ENCODE data around the gene AFF4. TPM values are rescaled to one million over a fixed set of nuclear protein-coding genes. Genes with fewer than 3 reads are reported as not detected.

Gene AFF4
- total RNA-seq, 3 donors from 2014 or later (not counting 1 experiment from before 2014, with no cell fraction given), result 87.5 to 98.1 (median 90.8) TPM

GRCh38 chr5:132915681-132916080 is 47.8 kb downstream of the AFF4 start:
- Mint-ChIP-seq H3K27ac (peak overlapping the region in 1 of 2 donors; percentile 33), H3K27me3 (ENCODE audit: low read depth in 2 of 2) (no peaks in the 10 kb centered on the region), H3K36me3 (peaks cover 6% of the 10 kb centered on the region), H3K9me3 (no peaks in the 10 kb centered on the region), H3K4me3 (no peak overlapping the region), H3K4me1 (peaks cover 9 to 12% of the 10 kb centered on the region in 2 donors)
- Histone ChIP-seq H3K27ac (ENCODE audit: low read length) (no peak overlapping the region), H3K4me3 (ENCODE audit: low read length) (no peak overlapping the region), H3K27me3 (ENCODE audit: control insufficient read depth, insufficient read depth, low read length) (no peaks in the 10 kb centered on the region), H3K9me3 (ENCODE audit: control insufficient read depth, insufficient read depth, low read length) (no peaks in the 10 kb centered on the region), H3K4me1 (ENCODE audit: control insufficient read depth, insufficient read depth, low read length) (no peaks in the 10 kb centered on the region), H3K36me3 (ENCODE audit: control insufficient read depth, insufficient read depth, low read length) (peaks cover 21% of the 10 kb centered on the region)
- no peak for TF ChIP-seq CTCF (IDR thresholded peaks at IDR 0.05)
- intact Hi-C loops (cut with micrococcal nuclease), result no loop called here
- DNase-seq, result no peak
- WGBS (ENCODE audit: insufficient coverage), result 92% methylated on average over 5 of the region's 5 CpGs
- ATAC-seq, result no peak

GRCh38 chr5:132909702-132910101 is 53.7 kb downstream of the AFF4 start:
- H3K36me3 Mint-ChIP-seq, result peaks cover 6% of the 10 kb centered on the region
- DNase-seq, result no peak
- TF ChIP-seq CTCF (IDR thresholded peaks at IDR 0.05), result no peak
- ATAC-seq, result no peak
- no peaks in the 10 kb centered on the region for H3K9me3 Mint-ChIP-seq
- H3K4me3 Mint-ChIP-seq, result no peak overlapping the region
- no peaks in the 10 kb centered on the region for H3K27me3 Mint-ChIP-seq (ENCODE audit: low read depth in 2 of 2)
- H3K27ac Mint-ChIP-seq, result no peak overlapping the region
- H3K4me1 Mint-ChIP-seq, result peaks cover 24 to 28% of the 10 kb centered on the region in 2 donors
- no CpG with 5 or more reads among the region's 1 CpG for WGBS (ENCODE audit: insufficient coverage)
- Histone ChIP-seq H3K4me3 (ENCODE audit: low read length) (no peak overlapping the region), H3K36me3 (ENCODE audit: control insufficient read depth, insufficient read depth, low read length) (peaks cover 22% of the 10 kb centered on the region), H3K9me3 (ENCODE audit: control insufficient read depth, insufficient read depth, low read length) (no peaks in the 10 kb centered on the region), H3K27me3 (ENCODE audit: control insufficient read depth, insufficient read depth, low read length) (no peaks in the 10 kb centered on the region), H3K27ac (ENCODE audit: low read length) (no peak overlapping the region), H3K4me1 (ENCODE audit: control insufficient read depth, insufficient read depth, low read length) (no peaks in the 10 kb centered on the region)
- intact Hi-C loops (cut with micrococcal nuclease), result no loop called here

GRCh38 chr5:132907161-132907560 is 56.3 kb downstream of the AFF4 start:
- no peak overlapping the region for H3K4me3 Mint-ChIP-seq
- H3K36me3 Mint-ChIP-seq, result peaks cover 12% of the 10 kb centered on the region
- no peaks in the 10 kb centered on the region for H3K9me3 ChIP-seq (ENCODE audit: control insufficient read depth, insufficient read depth, low read length)
- H3K4me1 Mint-ChIP-seq, result peaks cover 31 to 36% of the 10 kb centered on the region in 2 donors
- no peak overlapping the region for H3K4me3 ChIP-seq (ENCODE audit: low read length)
- DNase-seq (no peak), ATAC-seq (no peak)
- 97% methylated on average over 1 of the region's 2 CpGs for WGBS (ENCODE audit: insufficient coverage)
- intact Hi-C loops (cut with micrococcal nuclease), result no loop called here
- no peaks in the 10 kb centered on the region for H3K27me3 Mint-ChIP-seq (ENCODE audit: low read depth in 2 of 2)
- no peak for TF ChIP-seq CTCF (IDR thresholded peaks at IDR 0.05)
- H3K36me3 ChIP-seq (ENCODE audit: control insufficient read depth, insufficient read depth, low read length), result peaks cover 18% of the 10 kb centered on the region
- no peak overlapping the region for H3K27ac ChIP-seq (ENCODE audit: low read length)
- no peak overlapping the region for H3K27ac Mint-ChIP-seq
- H3K27me3 ChIP-seq (ENCODE audit: control insufficient read depth, insufficient read depth, low read length), result no peaks in the 10 kb centered on the region
- no peaks in the 10 kb centered on the region for H3K9me3 Mint-ChIP-seq
- no peaks in the 10 kb centered on the region for H3K4me1 ChIP-seq (ENCODE audit: control insufficient read depth, insufficient read depth, low read length)

- Histone ChIP-seq H3K4me1 (ENCODE audit: control insufficient read depth, insufficient read depth, low read length) (no peaks in the 10 kb centered on the region), H3K27me3 (ENCODE audit: control insufficient read depth, insufficient read depth, low read length) (no peaks in the 10 kb centered on the region), H3K36me3 (ENCODE audit: control insufficient read depth, insufficient read depth, low read length) (peaks cover 18% of the 10 kb centered on the region), H3K4me3 (ENCODE audit: low read length) (no peak overlapping the region), H3K27ac (ENCODE audit: low read length) (no peak overlapping the region), H3K9me3 (ENCODE audit: control insufficient read depth, insufficient read depth, low read length) (no peaks in the 10 kb centered on the region)
- Mint-ChIP-seq H3K27me3 (ENCODE audit: low read depth in 2 of 2) (no peaks in the 10 kb centered on the region), H3K4me1 (peaks cover 27 to 29% of the 10 kb centered on the region in 2 donors), H3K27ac (peak overlapping the region; percentile 13 to 74), H3K36me3 (peaks cover 5% of the 10 kb centered on the region), H3K9me3 (no peaks in the 10 kb centered on the region), H3K4me3 (no peak overlapping the region)
- WGBS (ENCODE audit: insufficient coverage), result 100% methylated on average over 1 of the region's 2 CpGs
- DNase-seq, result no peak
- intact Hi-C loops (cut with micrococcal nuclease), result no loop called here
- no peak for TF ChIP-seq CTCF (IDR thresholded peaks at IDR 0.05)
- peak; percentile 47 to 48 (median 48) for ATAC-seq
These were observed 57.5 kb downstream of the AFF4 start for GRCh38 chr5:132905938-132906337.
